ENCODE measurements around the gene CLDN9.

Gene CLDN9

DNA sequence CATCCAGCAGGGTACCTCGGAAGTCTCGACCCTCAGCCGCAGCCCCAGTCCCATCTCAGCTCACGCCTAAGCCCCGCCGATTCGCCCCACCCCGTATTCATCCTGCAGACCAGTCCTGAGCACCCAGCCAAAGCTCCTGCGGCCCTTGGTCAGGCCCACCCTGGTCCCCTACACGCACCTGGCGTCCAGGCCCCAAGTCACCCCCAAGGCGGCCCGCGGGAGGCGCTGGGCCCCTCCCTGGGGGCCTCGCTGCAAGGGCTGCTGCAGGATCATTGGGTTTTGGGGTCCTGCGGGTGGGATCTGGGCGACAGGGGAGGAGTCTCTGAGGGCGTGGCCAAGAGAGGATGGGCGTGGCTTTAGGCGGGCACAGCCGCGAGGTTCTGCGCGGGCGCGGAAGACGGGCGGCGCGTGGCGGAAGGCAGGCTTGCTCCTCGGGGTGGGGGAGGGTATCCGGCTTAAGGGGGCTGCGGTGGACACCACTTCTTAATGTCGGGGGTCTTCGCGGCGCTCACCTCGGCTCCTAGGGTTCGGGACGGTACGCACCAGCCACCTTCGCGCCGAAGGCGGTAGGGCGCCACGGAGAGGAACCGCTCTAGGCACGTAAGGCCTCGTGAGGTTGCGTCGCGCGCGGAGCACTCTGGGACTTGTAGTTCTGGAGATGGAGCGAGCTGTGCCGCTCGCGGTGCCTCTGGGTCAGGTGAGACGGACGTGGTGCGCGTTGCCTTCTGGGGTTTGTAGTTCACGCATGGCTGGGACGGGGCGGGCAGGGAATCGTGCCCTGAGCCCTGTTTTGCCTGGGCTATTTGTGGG, 11.2 kb downstream of the CLDN9 start, which contains the start of the genes HCFC1R1 and THOC6 (continued):
- TF ChIP-seq ZNF239 (tag by site-specific recombination; IDR thresholded peaks at IDR 0.05) (peak; percentile 10; the same call in 1 of the 2 replicates), ZBTB20 (tag by site-specific recombination; IDR thresholded peaks at IDR 0.05) (peak; percentile 52; the same call in 1 of the 2 replicates), ZNF549 (tag by site-specific recombination; IDR thresholded peaks at IDR 0.05) (no peak), GLIS2 (tag by site-specific recombination; IDR thresholded peaks at IDR 0.05) (peak; percentile 93), ZNF544 (tag by site-specific recombination; IDR thresholded peaks at IDR 0.05) (no peak), ZNF768 (tag by site-specific recombination; IDR thresholded peaks at IDR 0.05) (no peak), ZNF311 (tag by site-specific recombination; IDR thresholded peaks at IDR 0.05; ENCODE audit: borderline replicate concordance) (no peak), MYNN (tag by site-specific recombination; IDR thresholded peaks at IDR 0.05; ENCODE audit: borderline replicate concordance) (no peak), KLF8 (tag by site-specific recombination; IDR thresholded peaks at IDR 0.05) (peak; percentile 90), ZNF561 (tag by site-specific recombination; IDR thresholded peaks at IDR 0.05; ENCODE audit: borderline replicate concordance) (peak; percentile 82), ZBTB17 (tag by site-specific recombination; IDR thresholded peaks at IDR 0.05) (peak; percentile 94), ZBTB1 (tag by site-specific recombination; IDR thresholded peaks at IDR 0.05) (0 out of 2 replicates have a peak, but pooled peaks have one; percentile 12), ZNF621 (tag by site-specific recombination; IDR thresholded peaks at IDR 0.05) (no peak), ZFP37 (tag by site-specific recombination; IDR thresholded peaks at IDR 0.05) (peak; percentile 78; the same call in 1 of the 2 replicates), HOXC10 (CRISPR knock-in tag; IDR thresholded peaks at IDR 0.05) (no peak), WT1 (tag by site-specific recombination; IDR thresholded peaks at IDR 0.05) (0 out of 2 replicates have a peak, but pooled peaks have one; percentile 9), ZNF146 (tag by site-specific recombination; IDR thresholded peaks at IDR 0.05) (0 out of 2 replicates have a peak, but pooled peaks have one; percentile 2), ZNF610 (tag by site-specific recombination; IDR thresholded peaks at IDR 0.05; ENCODE audit: borderline replicate concordance) (peak; percentile 96), ZIC2 (tag by site-specific recombination; IDR thresholded peaks at IDR 0.05) (0 out of 2 replicates have a peak, but pooled peaks have one; percentile 6), YY1 (tag by site-specific recombination; IDR thresholded peaks at IDR 0.05) (peak; percentile 37; the same call in 1 of the 2 replicates)
- TF ChIP-seq, protein P1, sequence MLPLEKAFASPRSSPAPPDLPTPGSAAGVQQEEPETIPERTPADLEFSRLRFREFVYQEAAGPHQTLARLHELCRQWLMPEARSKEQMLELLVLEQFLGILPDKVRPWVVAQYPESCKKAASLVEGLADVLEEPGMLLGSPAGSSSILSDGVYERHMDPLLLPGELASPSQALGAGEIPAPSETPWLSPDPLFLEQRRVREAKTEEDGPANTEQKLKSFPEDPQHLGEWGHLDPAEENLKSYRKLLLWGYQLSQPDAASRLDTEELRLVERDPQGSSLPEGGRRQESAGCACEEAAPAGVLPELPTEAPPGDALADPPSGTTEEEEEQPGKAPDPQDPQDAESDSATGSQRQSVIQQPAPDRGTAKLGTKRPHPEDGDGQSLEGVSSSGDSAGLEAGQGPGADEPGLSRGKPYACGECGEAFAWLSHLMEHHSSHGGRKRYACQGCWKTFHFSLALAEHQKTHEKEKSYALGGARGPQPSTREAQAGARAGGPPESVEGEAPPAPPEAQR (tag by site-specific recombination; IDR thresholded peaks at IDR 0.05): no peak
- TF ChIP-seq, protein P2, sequence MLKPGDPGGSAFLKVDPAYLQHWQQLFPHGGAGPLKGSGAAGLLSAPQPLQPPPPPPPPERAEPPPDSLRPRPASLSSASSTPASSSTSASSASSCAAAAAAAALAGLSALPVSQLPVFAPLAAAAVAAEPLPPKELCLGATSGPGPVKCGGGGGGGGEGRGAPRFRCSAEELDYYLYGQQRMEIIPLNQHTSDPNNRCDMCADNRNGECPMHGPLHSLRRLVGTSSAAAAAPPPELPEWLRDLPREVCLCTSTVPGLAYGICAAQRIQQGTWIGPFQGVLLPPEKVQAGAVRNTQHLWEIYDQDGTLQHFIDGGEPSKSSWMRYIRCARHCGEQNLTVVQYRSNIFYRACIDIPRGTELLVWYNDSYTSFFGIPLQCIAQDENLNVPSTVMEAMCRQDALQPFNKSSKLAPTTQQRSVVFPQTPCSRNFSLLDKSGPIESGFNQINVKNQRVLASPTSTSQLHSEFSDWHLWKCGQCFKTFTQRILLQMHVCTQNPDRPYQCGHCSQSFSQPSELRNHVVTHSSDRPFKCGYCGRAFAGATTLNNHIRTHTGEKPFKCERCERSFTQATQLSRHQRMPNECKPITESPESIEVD (tag by site-specific recombination; IDR thresholded peaks at IDR 0.05): no peak
- TF ChIP-seq, protein P3, sequence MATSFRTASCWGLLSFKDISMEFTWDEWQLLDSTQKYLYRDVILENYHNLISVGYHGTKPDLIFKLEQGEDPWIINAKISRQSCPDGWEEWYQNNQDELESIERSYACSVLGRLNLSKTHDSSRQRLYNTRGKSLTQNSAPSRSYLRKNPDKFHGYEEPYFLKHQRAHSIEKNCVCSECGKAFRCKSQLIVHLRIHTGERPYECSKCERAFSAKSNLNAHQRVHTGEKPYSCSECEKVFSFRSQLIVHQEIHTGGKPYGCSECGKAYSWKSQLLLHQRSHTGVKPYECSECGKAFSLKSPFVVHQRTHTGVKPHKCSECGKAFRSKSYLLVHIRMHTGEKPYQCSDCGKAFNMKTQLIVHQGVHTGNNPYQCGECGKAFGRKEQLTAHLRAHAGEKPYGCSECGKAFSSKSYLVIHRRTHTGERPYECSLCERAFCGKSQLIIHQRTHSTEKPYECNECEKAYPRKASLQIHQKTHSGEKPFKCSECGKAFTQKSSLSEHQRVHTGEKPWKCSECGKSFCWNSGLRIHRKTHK (tag by site-specific recombination; IDR thresholded peaks at IDR 0.05): no peak
- TF ChIP-seq, protein P4, sequence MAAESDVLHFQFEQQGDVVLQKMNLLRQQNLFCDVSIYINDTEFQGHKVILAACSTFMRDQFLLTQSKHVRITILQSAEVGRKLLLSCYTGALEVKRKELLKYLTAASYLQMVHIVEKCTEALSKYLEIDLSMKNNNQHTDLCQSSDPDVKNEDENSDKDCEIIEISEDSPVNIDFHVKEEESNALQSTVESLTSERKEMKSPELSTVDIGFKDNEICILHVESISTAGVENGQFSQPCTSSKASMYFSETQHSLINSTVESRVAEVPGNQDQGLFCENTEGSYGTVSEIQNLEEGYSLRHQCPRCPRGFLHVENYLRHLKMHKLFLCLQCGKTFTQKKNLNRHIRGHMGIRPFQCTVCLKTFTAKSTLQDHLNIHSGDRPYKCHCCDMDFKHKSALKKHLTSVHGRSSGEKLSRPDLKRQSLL (tag by site-specific recombination; IDR thresholded peaks at IDR 0.05): peak; percentile 97
- TF ChIP-seq, protein P5, sequence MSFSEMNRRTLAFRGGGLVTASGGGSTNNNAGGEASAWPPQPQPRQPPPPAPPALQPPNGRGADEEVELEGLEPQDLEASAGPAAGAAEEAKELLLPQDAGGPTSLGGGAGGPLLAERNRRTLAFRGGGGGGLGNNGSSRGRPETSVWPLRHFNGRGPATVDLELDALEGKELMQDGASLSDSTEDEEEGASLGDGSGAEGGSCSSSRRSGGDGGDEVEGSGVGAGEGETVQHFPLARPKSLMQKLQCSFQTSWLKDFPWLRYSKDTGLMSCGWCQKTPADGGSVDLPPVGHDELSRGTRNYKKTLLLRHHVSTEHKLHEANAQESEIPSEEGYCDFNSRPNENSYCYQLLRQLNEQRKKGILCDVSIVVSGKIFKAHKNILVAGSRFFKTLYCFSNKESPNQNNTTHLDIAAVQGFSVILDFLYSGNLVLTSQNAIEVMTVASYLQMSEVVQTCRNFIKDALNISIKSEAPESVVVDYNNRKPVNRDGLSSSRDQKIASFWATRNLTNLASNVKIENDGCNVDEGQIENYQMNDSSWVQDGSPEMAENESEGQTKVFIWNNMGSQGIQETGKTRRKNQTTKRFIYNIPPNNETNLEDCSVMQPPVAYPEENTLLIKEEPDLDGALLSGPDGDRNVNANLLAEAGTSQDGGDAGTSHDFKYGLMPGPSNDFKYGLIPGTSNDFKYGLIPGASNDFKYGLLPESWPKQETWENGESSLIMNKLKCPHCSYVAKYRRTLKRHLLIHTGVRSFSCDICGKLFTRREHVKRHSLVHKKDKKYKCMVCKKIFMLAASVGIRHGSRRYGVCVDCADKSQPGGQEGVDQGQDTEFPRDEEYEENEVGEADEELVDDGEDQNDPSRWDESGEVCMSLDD (tag by site-specific recombination; IDR thresholded peaks at IDR 0.05): peak; percentile 71
- TF ChIP-seq, protein P6, sequence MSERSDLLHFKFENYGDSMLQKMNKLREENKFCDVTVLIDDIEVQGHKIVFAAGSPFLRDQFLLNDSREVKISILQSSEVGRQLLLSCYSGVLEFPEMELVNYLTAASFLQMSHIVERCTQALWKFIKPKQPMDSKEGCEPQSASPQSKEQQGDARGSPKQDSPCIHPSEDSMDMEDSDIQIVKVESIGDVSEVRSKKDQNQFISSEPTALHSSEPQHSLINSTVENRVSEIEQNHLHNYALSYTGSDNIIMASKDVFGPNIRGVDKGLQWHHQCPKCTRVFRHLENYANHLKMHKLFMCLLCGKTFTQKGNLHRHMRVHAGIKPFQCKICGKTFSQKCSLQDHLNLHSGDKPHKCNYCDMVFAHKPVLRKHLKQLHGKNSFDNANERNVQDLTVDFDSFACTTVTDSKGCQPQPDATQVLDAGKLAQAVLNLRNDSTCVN (tag by site-specific recombination; optimal IDR thresholded peaks at IDR 0.05): peak; percentile 97
- TF ChIP-seq, protein P7, sequence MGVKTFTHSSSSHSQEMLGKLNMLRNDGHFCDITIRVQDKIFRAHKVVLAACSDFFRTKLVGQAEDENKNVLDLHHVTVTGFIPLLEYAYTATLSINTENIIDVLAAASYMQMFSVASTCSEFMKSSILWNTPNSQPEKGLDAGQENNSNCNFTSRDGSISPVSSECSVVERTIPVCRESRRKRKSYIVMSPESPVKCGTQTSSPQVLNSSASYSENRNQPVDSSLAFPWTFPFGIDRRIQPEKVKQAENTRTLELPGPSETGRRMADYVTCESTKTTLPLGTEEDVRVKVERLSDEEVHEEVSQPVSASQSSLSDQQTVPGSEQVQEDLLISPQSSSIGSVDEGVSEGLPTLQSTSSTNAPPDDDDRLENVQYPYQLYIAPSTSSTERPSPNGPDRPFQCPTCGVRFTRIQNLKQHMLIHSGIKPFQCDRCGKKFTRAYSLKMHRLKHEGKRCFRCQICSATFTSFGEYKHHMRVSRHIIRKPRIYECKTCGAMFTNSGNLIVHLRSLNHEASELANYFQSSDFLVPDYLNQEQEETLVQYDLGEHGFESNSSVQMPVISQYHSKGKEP (tag by site-specific recombination; IDR thresholded peaks at IDR 0.05): 0 out of 2 replicates have a peak, but pooled peaks have one; percentile 15

Data from HEK293 (cell line).